Mucosa of descending colon (tissue), 3 donors: ENCODE data around the gene STX8. TPM values are rescaled to one million over a fixed set of nuclear protein-coding genes. Genes with fewer than 3 reads are reported as not detected.

Experiments used
- ATAC-seq: fragments of 200-7000 bp; cut with Tn5 transposase; one replicate; pipeline ENCODE4 v1.9.1; 2020; ENCODE audit warnings: mild to moderate bottlenecking, moderate library complexity
- DNase-seq, 3 donors: peaks; one replicate each; pipeline ENCODE4 v3.0.0-alpha.2; 2020
- H3K36me3 ChIP-seq: fragments of 200-600 bp; one replicate; pipeline ENCODE4 v1.8.0; 2021; ENCODE audit warnings: low read depth, mild to moderate bottlenecking
- H3K4me1 ChIP-seq: fragments of 200-600 bp; one replicate; pipeline ENCODE4 v1.8.0; 2021; ENCODE audit warnings: low read depth, mild to moderate bottlenecking
- H3K4me3 ChIP-seq: fragments of 200-600 bp; one replicate; pipeline ENCODE4 v1.8.0; 2021; ENCODE audit warnings: mild to moderate bottlenecking
- H3K9me3 ChIP-seq: fragments of 200-600 bp; one replicate; pipeline ENCODE4 v1.8.0; 2021; ENCODE audit warnings: mild to moderate bottlenecking
- CTCF ChIP-seq: fragments of 200-600 bp; IDR thresholded peaks from one replicate; pipeline ENCODE4 v1.8.0; 2022; ENCODE audit warnings: antibody characterized with exemption, mild to moderate bottlenecking
- intact Hi-C, 2 donors: fragments of 100-400 bp; cut with DNase I in 1 of 2; cut with micrococcal nuclease in 1 of 2; formaldehyde crosslinking; loops; one replicate each; pipeline versions ENCODE4 v1.11.0 to v1.11.1; 2022; cut with DNase I, micrococcal nuclease
- total RNA-seq, 3 donors: library from RNA; stranded (reverse); fragmentation: NEBNext Ultra II Directional in 2 of 3; extraction: Animal tissue kit (Norgen Biotek cat#: 25700) in 2 of 3; gene quantifications; one replicate each; pipeline versions ENCODE4 v1.2.1 to v1.2.4, GENCODE V29; 2021 to 2023
- donor health status: DM: no; HTN: no; CAD: no; lungs with moderate emphysema.
- donor health status: DM: no; HTN: no; CAD: no.
- donor health status: DM: no; HTN: yes; CAD: no.

Gene STX8
- total RNA-seq, 3 donors from 2014 or later = 45.1 to 62.5 (median 54.4) TPM

- H3K4me1 ChIP-seq = no peaks in the 10 kb centered on the region
- ATAC-seq = no peak
- intact Hi-C loops = no loop called here
- TF ChIP-seq CTCF = no peak
- no peak overlapping the region for H3K4me3 ChIP-seq
- no peak for DNase-seq
- H3K36me3 ChIP-seq = no peaks in the 10 kb centered on the region
- peaks cover 2% of the 10 kb centered on the region for H3K9me3 ChIP-seq
Measured at GRCh38 chr17:9313346-9313745, 262.3 kb downstream of the STX8 start.

- Histone ChIP-seq H3K36me3 (no peaks in the 10 kb centered on the region), H3K4me1 (no peaks in the 10 kb centered on the region), H3K9me3 (no peaks in the 10 kb centered on the region), H3K4me3 (no peak overlapping the region)
- no peak for TF ChIP-seq CTCF
- no peak for DNase-seq
- intact Hi-C loops = no loop called here
- ATAC-seq = no peak
Measured at GRCh38 chr17:9309216-9309615, 266.4 kb downstream of the STX8 start.

GRCh38 chr17:9308069-9308468 lies 267.6 kb downstream of the STX8 start:
- TF ChIP-seq CTCF = no peak
- intact Hi-C loops = no loop called here
- DNase-seq (no peak), ATAC-seq (no peak)
- no peaks in the 10 kb centered on the region for H3K36me3 ChIP-seq
- H3K9me3 ChIP-seq = no peaks in the 10 kb centered on the region
- H3K4me1 ChIP-seq = no peaks in the 10 kb centered on the region
- no peak overlapping the region for H3K4me3 ChIP-seq

- DNase-seq = no peak
- ATAC-seq = no peak
- intact Hi-C loops = no loop called here
- H3K4me3 ChIP-seq = no peak overlapping the region
- H3K4me1 ChIP-seq = no peaks in the 10 kb centered on the region
- H3K9me3 ChIP-seq = no peaks in the 10 kb centered on the region
- TF ChIP-seq CTCF = no peak
- H3K36me3 ChIP-seq = no peaks in the 10 kb centered on the region
Measured at GRCh38 chr17:9307313-9307998, 268.2 kb downstream of the STX8 start.

- no peaks in the 10 kb centered on the region for H3K4me1 ChIP-seq
- no peaks in the 10 kb centered on the region for H3K9me3 ChIP-seq
- TF ChIP-seq CTCF = no peak
- ATAC-seq (no peak), DNase-seq (no peak)
- no peak overlapping the region for H3K4me3 ChIP-seq
- intact Hi-C loops = no loop called here
- H3K36me3 ChIP-seq = no peaks in the 10 kb centered on the region
Measured at GRCh38 chr17:9306086-9306485, 269.5 kb downstream of the STX8 start.

GRCh38 chr17:9299695-9300094 lies 275.9 kb downstream of the STX8 start:
- H3K36me3 ChIP-seq = no peaks in the 10 kb centered on the region
- DNase-seq (no peak), ATAC-seq (no peak)
- H3K4me1 ChIP-seq = no peaks in the 10 kb centered on the region
- intact Hi-C loops = no loop called here
- no peaks in the 10 kb centered on the region for H3K9me3 ChIP-seq
- TF ChIP-seq CTCF = no peak
- H3K4me3 ChIP-seq = no peak overlapping the region
